Activated T-cell treated with anti-CD3 and anti-CD28 coated beads, Interleukin-2, amount 50 U/mL, for 72 hours (primary cell): Measurements from ENCODE around the gene SKAP1. TPM values are rescaled to one million over a fixed set of nuclear protein-coding genes. Genes with fewer than 3 reads are reported as not detected.

Source experiments
- ATAC-seq, 2 donors: fragments of 150-1000 bp; cut with Tn5 transposase; replicated peaks in 1 of 2; 2 replicates each; pipeline ENCODE4 v1.10.0; 2021; ENCODE audit warnings: moderate library complexity in 2 of 2, mild to moderate bottlenecking in 1 of 2
- DNase-seq, 2 donors: peaks; one replicate each; pipeline ENCODE4 v3.0.0; 2021 to 2022; ENCODE audit warnings: mixed read lengths in 1 of 2
- H3K27ac Mint-ChIP-seq: one replicate; pipeline ENCODE4 v1.8.0; 2022; ENCODE audit warnings: mild to moderate bottlenecking, moderate library complexity, mixed read lengths
- H3K27me3 Mint-ChIP-seq: one replicate; pipeline ENCODE4 v1.8.0; 2022; ENCODE audit warnings: low read depth, mixed read lengths
- H3K36me3 Mint-ChIP-seq, 2 donors: one replicate each; pipeline ENCODE4 v1.8.0; 2022; ENCODE audit warnings: mixed read lengths in 2 of 2, mild to moderate bottlenecking in 1 of 2; ENCODE audit not compliant: insufficient read depth in 2 of 2
- H3K4me1 Mint-ChIP-seq: one replicate; pipeline ENCODE4 v1.8.0; 2022; ENCODE audit warnings: low read depth, mixed read lengths
- H3K4me3 Mint-ChIP-seq, 2 donors: one replicate each; pipeline ENCODE4 v1.8.0; 2022; ENCODE audit warnings: mild to moderate bottlenecking in 2 of 2, mixed read lengths in 2 of 2, moderate library complexity in 2 of 2
- H3K9me3 Mint-ChIP-seq, 2 donors: one replicate each; pipeline ENCODE4 v1.8.0; 2022; ENCODE audit warnings: mixed read lengths in 2 of 2
- total RNA-seq, 2 donors: library from RNA; stranded (reverse); gene quantifications; one replicate each; pipeline ENCODE4 v1.2.3, GENCODE V29; 2022

The SKAP1 gene
- total RNA-seq, 2 donors from 2014 or later, result 96.6 to 108 TPM

DNA sequence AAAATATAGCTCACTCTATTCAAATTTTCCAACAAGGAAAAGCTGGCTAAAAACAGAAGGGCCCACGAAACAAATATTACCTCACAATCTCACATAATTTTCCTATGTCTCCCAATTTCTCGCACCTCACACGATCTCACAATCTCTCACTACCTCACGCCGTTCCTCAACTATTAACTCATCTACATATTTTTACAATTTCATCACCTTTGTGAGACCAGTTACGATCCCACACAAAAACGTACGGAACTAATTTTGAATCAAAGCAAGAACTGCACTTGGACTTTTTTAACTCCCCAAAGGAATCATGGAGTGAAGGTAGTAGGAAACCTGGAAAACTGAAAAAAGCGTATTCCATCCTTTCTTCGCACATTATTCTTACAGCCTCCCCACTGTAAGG is 329.9 kb downstream of the SKAP1 start:
- Mint-ChIP-seq H3K4me1 (peaks cover 63% of the 10 kb centered on the region), H3K27ac (no peak overlapping the region)

DNA sequence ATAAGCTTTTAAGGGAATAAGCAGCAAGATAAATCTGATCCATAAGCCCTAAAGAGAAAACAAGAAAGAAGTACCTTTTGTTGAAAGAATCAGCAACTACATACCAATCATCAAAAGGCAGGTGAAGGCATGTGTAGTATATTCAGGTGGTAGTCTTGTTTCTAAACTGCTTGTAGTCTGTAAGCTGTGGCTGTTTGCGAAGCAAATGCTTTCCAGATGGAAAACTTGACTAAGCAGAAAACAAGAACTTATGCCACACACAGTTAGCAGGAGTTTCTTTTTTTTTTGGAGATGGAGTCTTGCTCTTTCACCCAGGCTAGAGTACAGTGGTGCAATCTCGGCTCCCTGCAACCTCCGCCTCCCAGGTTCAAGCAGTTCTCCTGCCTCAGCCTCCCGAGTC is 334.4 kb downstream of the SKAP1 start:
- Mint-ChIP-seq H3K4me3 (no peak overlapping the region), H3K27me3 (no peaks in the 10 kb centered on the region)
- no peak for DNase-seq

More for the DNA sequence above, 329.9 kb downstream of the SKAP1 start:
- no peak for ATAC-seq
- no peaks in the 10 kb centered on the region for H3K27me3 Mint-ChIP-seq
- peaks cover 3 to 5% of the 10 kb centered on the region in 2 donors for H3K9me3 Mint-ChIP-seq
- H3K4me3 Mint-ChIP-seq, result peak overlapping the region; percentile 91 to 100
- H3K36me3 Mint-ChIP-seq, result peaks cover 7 to 9% of the 10 kb centered on the region in 2 donors
- DNase-seq, result no peak

DNA sequence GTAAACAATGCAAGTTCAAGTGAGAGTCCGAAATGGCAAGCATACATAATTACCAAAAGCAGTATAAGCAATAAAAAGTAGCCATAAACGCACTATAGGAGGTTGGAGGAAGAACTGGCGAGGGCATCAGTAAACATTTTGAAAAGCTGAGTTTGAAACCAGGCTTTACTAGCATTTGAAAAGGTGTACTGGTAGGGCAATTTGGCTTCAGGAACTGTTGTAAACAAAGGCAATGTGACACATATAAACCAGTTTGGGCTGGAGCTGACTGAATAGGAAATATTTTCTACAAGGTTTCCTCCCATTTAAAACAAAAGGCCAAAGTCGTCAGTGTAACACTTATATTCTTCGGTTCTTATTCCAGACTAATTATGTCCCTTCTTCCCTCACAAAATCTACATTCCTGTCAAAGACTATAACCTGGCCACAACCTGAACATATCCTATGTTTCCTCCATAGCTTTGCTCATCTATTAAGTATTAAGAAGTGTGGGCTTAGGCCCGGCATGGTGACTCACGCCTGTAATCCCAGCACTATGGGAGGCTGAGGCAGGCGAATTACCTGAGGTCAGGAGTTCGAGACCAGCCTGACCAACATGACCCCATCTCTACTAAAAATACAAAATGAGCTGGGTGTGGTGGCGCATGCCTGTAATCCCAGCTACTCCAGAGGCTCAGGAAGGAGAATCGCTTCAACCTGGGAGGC is 336.5 kb downstream of the SKAP1 start:
- H3K27me3 Mint-ChIP-seq, result no peaks in the 10 kb centered on the region
- no peak overlapping the region for H3K4me3 Mint-ChIP-seq
- H3K4me1 Mint-ChIP-seq, result peaks cover 16% of the 10 kb centered on the region
- DNase-seq (no peak), ATAC-seq (no peak)
- no peaks in the 10 kb centered on the region for H3K9me3 Mint-ChIP-seq
- H3K36me3 Mint-ChIP-seq, result peaks cover 0 to 6% of the 10 kb centered on the region in 2 donors
- no peak overlapping the region for H3K27ac Mint-ChIP-seq

More for the DNA sequence above, 334.4 kb downstream of the SKAP1 start:
- ATAC-seq, result no peak
- H3K4me1 Mint-ChIP-seq, result peaks cover 30% of the 10 kb centered on the region
- peaks cover 0 to 7% of the 10 kb centered on the region in 2 donors for H3K36me3 Mint-ChIP-seq
- H3K27ac Mint-ChIP-seq, result no peak overlapping the region
- H3K9me3 Mint-ChIP-seq, result no peaks in the 10 kb centered on the region

DNA sequence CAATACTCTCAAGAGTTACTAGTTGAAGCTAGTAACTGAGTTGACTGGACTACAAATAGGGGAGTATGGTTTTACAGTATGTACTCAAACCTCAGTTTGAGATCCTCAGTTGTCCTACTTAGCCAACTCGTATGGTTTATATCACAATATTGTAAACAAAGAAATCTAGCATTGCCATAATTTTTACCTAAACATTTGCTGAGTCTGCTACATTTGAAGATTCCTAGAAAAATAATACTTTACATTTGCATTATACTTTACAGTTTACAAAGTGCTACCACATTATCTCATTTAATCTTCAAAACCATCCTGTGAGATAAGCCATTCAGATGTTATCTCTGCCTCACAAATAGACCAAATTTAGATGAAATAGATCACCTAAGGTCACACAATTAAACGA is 345.1 kb downstream of the SKAP1 start:
- no peak overlapping the region for H3K4me3 Mint-ChIP-seq
- no peaks in the 10 kb centered on the region for H3K9me3 Mint-ChIP-seq
- peaks cover 13% of the 10 kb centered on the region for H3K4me1 Mint-ChIP-seq
- H3K27me3 Mint-ChIP-seq, result no peaks in the 10 kb centered on the region
- no peaks in the 10 kb centered on the region for H3K36me3 Mint-ChIP-seq
- H3K27ac Mint-ChIP-seq, result no peak overlapping the region
- no peak for ATAC-seq
- no peak for DNase-seq

Other genes starting within 250 kb of the SKAP1 start
- gene HOXB1, start 100.8 kb upstream of the SKAP1 start, total RNA-seq, result not detected
- gene HOXB2, start 114.9 kb upstream of the SKAP1 start, total RNA-seq, result 10 to 100 TPM; 18.1 to 37.7 TPM
- 1 to 10 TPM; 1.9 to 3.3 TPM for gene HOXB4, start 148.1 kb upstream of the SKAP1 start, total RNA-seq
- gene HOXB3, start 160.0 kb upstream of the SKAP1 start, total RNA-seq, result 1 to 10 TPM; 2.9 to 8.1 TPM
- not detected for gene HOXB5, start 163.6 kb upstream of the SKAP1 start, total RNA-seq
- gene HOXB6, start 174.8 kb upstream of the SKAP1 start, total RNA-seq, result under 1 TPM; 0.24 to 0.51 TPM
- 1 to 10 TPM; 1.3 to 1.6 TPM for gene HOXB7, start 180.8 kb upstream of the SKAP1 start, total RNA-seq
- not detected for gene HOXB8, start 185.1 kb upstream of the SKAP1 start, total RNA-seq
- 10 to 100 TPM; 15.0 to 23.0 TPM for gene HOXB9, start 196.1 kb upstream of the SKAP1 start, total RNA-seq